Esophagus squamous epithelium (tissue), 5 donors: ENCODE data around the gene AATK. TPM values are rescaled to one million over a fixed set of nuclear protein-coding genes. Genes with fewer than 3 reads are reported as not detected.

Experiments
- DNase-seq: peaks from one replicate; lab custom pipeline; 2025; lab: John Stamatoyannopoulos, UW
- H3K27ac ChIP-seq, 4 donors: fragments of 200-600 bp; sonication (generic); one replicate each; pipeline ENCODE4 v1.5.1; 2016 to 2019; ENCODE audit warnings: mild to moderate bottlenecking in 1 of 4
- H3K27me3 ChIP-seq, 4 donors: fragments of 200-600 bp; sonication (generic); 1 replicate in 3 of 4; 2 replicates in 1 of 4; pipeline versions ENCODE4 v1.5.1 to v1.6.0; 2017 to 2021; ENCODE audit warnings: antibody characterized with exemption in 1 of 4
- H3K36me3 ChIP-seq, 3 donors: fragments of 200-600 bp; sonication (generic); one replicate each; pipeline ENCODE4 v1.5.1; 2016 to 2019
- H3K4me1 ChIP-seq, 3 donors: fragments of 200-600 bp; sonication (generic); one replicate each; pipeline ENCODE4 v1.5.1; 2017 to 2019
- H3K4me3 ChIP-seq, 4 donors: fragments of 200-600 bp; sonication (generic); 1 replicate in 3 of 4; 2 replicates in 1 of 4; pipeline ENCODE4 v1.5.1; 2016 to 2019; ENCODE audit warnings: mild to moderate bottlenecking in 2 of 4, moderate library complexity in 1 of 4
- H3K9me3 ChIP-seq, 3 donors: fragments of 200-600 bp; sonication (generic); one replicate each; pipeline ENCODE4 v1.5.1; 2016 to 2019
- CTCF ChIP-seq, 6 experiments: fragments of 450-650 bp in 4 of 6; fragments of 200-600 bp in 2 of 6; sonication (generic) in 2 of 6; IDR thresholded peaks; one replicate each; pipeline ENCODE4 v1.5.1; 2016 to 2019; ENCODE audit warnings: antibody characterized with exemption in 6 of 6, mild to moderate bottlenecking in 4 of 6, moderate library complexity in 4 of 6
- POLR2A ChIP-seq, 4 donors: fragments of 450-650 bp; IDR thresholded peaks; one replicate each; pipeline ENCODE4 v1.6.1; 2017; ENCODE audit warnings: antibody characterized with exemption in 4 of 4, mild to moderate bottlenecking in 4 of 4, moderate library complexity in 3 of 4
- WGBS, 2 donors: methylation state at CpG; one replicate each; pipeline ENCODE4 v1.1.5; 2018; 5-methylcytosine and 5-hydroxymethylcytosine counted together
- intact Hi-C: fragments of 100-400 bp; cut with DNase I; formaldehyde crosslinking; loops from one replicate; pipeline ENCODE4 v1.15.0; 2022
- total RNA-seq, 4 donors: library from RNA; depleted of rRNA; stranded (reverse); fragments of >200 nt; gene quantifications; one replicate each; pipeline ENCODE4 v1.1.0, GENCODE V29; 2016
- donor health status: DM: yes; HTN: yes; CAD: no.

Gene AATK
- total RNA-seq, 4 donors from 2014 or later: 0.57 to 1.5 (median 0.70) TPM; not detected in 1

GRCh38 chr17:81179220-81179619 lies 13.2 kb upstream of the AATK start:
- Histone ChIP-seq H3K4me1 (no peaks in the 10 kb centered on the region), H3K4me3 (no peak overlapping the region), H3K36me3 (no peaks in the 10 kb centered on the region), H3K27me3 (peaks cover 0 to 50% (median 0%) of the 10 kb centered on the region in 4 donors), H3K9me3 (peaks cover 0 to 5% (median 0%) of the 10 kb centered on the region in 3 donors), H3K27ac (no peak overlapping the region)
- TF ChIP-seq POLR2A (IDR thresholded peaks at IDR 0.05): no peak
- TF ChIP-seq CTCF (IDR thresholded peaks at IDR 0.05): no peak
- 53 to 100% methylated on average over 3 to 5 of the region's 9 CpGs for whole genome bisulfite sequencing, 2 donors
- intact Hi-C loops: no loop called here
- no peak for DNase-seq

- H3K4me1 ChIP-seq: no peaks in the 10 kb centered on the region
- 73 to 76% methylated on average over 2 to 4 of the region's 25 CpGs for WGBS, 2 donors
- intact Hi-C loops: no loop called here
- no peak overlapping the region for H3K4me3 ChIP-seq
- DNase-seq: no peak
- peaks cover 0 to 42% (median 0%) of the 10 kb centered on the region in 4 donors for H3K27me3 ChIP-seq
- no peak for TF ChIP-seq POLR2A (IDR thresholded peaks at IDR 0.05)
- no peak for TF ChIP-seq CTCF (IDR thresholded peaks at IDR 0.05)
- no peak overlapping the region for H3K27ac ChIP-seq
- peaks cover 0 to 5% (median 0%) of the 10 kb centered on the region in 3 donors for H3K9me3 ChIP-seq
- no peaks in the 10 kb centered on the region for H3K36me3 ChIP-seq
These were observed 12.4 kb upstream of the AATK start for GRCh38 chr17:81178136-81179091.

GRCh38 chr17:81176666-81177065 lies 10.6 kb upstream of the AATK start:
- Histone ChIP-seq H3K27me3 (peaks cover 0 to 25% (median 0%) of the 10 kb centered on the region in 4 donors), H3K4me1 (no peaks in the 10 kb centered on the region), H3K36me3 (no peaks in the 10 kb centered on the region), H3K4me3 (no peak overlapping the region), H3K27ac (no peak overlapping the region), H3K9me3 (peaks cover 0 to 5% (median 0%) of the 10 kb centered on the region in 3 donors)
- no peak for DNase-seq
- intact Hi-C loops: no loop called here
- TF ChIP-seq POLR2A (IDR thresholded peaks at IDR 0.05) (no peak), CTCF (IDR thresholded peaks at IDR 0.05) (no peak)
- WGBS, 2 donors: 91 to 93% methylated on average over 3 to 7 of the region's 7 CpGs

- H3K4me1 ChIP-seq: no peaks in the 10 kb centered on the region
- TF ChIP-seq CTCF (IDR thresholded peaks at IDR 0.05): no peak
- no peak for TF ChIP-seq POLR2A (IDR thresholded peaks at IDR 0.05)
- H3K4me3 ChIP-seq: no peak overlapping the region
- intact Hi-C loops: no loop called here
- 50 to 65% methylated on average over 1 of the region's 1 CpG for WGBS, 2 donors
- peaks cover 0 to 5% (median 0%) of the 10 kb centered on the region in 3 donors for H3K9me3 ChIP-seq
- no peak for DNase-seq
- no peak overlapping the region for H3K27ac ChIP-seq
- H3K27me3 ChIP-seq: peaks cover 0 to 8% (median 0%) of the 10 kb centered on the region in 4 donors
- no peaks in the 10 kb centered on the region for H3K36me3 ChIP-seq
These were observed 7.7 kb upstream of the AATK start for GRCh38 chr17:81173762-81174155.
